Brain pericyte (primary cell): Measurements from ENCODE around the gene FST.

Experiments used
- DNase-seq: peaks from one replicate; pipeline ENCODE4 v3.0.0-alpha.2; 2012; ENCODE audit warnings: low read depth, low spot score

FST gene

GRCh38 chr5:53515988-53516387 is 35.6 kb downstream of the FST start:
- no peak for DNase-seq

- no peak for DNase-seq
Measured at GRCh38 chr5:53520813-53521212, 40.4 kb downstream of the FST start.
